ENCODE measurements around the gene STAB2.
A peak's percentile ranks its signal among the peaks of the same experiment; 100 is the strongest.

STAB2 gene, protein sequence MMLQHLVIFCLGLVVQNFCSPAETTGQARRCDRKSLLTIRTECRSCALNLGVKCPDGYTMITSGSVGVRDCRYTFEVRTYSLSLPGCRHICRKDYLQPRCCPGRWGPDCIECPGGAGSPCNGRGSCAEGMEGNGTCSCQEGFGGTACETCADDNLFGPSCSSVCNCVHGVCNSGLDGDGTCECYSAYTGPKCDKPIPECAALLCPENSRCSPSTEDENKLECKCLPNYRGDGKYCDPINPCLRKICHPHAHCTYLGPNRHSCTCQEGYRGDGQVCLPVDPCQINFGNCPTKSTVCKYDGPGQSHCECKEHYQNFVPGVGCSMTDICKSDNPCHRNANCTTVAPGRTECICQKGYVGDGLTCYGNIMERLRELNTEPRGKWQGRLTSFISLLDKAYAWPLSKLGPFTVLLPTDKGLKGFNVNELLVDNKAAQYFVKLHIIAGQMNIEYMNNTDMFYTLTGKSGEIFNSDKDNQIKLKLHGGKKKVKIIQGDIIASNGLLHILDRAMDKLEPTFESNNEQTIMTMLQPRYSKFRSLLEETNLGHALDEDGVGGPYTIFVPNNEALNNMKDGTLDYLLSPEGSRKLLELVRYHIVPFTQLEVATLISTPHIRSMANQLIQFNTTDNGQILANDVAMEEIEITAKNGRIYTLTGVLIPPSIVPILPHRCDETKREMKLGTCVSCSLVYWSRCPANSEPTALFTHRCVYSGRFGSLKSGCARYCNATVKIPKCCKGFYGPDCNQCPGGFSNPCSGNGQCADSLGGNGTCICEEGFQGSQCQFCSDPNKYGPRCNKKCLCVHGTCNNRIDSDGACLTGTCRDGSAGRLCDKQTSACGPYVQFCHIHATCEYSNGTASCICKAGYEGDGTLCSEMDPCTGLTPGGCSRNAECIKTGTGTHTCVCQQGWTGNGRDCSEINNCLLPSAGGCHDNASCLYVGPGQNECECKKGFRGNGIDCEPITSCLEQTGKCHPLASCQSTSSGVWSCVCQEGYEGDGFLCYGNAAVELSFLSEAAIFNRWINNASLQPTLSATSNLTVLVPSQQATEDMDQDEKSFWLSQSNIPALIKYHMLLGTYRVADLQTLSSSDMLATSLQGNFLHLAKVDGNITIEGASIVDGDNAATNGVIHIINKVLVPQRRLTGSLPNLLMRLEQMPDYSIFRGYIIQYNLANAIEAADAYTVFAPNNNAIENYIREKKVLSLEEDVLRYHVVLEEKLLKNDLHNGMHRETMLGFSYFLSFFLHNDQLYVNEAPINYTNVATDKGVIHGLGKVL (N-terminal part only)

DNA sequence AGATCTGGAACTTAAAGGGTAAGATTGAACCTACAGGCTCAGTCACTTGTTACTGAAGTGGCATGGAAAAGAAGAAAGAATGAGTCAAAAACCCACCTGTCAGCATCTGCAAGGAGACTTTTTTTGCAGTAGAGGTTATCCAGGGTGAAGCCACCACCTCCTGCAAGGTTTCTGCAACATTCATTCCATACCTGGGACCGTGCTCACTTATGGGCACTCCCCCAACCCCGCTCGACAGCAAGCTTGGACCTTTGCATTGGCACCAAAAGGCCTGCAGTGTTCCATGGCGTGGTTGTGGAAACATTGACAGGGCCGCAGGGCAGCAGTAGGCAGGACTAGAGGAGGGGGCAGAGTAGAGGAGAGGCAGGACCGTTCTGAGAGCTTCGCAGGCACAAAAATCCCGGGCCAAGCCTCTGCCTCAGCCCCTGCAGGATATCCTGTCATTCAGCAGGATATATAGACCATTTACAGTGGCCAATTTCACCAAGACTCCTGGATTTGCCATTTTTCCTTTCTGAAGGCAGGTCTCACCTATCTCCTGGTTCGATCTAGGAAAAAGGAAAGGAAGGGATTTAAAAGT, at the start of gene STAB2:
STAB2 (plus strand) TSS at position 483 of the 580 bp plus-strand sequence. CDS start 204 bp downstream, outside the sequence.
- DNase-seq (ENCODE audit: low spot score) = no peak

DNA sequence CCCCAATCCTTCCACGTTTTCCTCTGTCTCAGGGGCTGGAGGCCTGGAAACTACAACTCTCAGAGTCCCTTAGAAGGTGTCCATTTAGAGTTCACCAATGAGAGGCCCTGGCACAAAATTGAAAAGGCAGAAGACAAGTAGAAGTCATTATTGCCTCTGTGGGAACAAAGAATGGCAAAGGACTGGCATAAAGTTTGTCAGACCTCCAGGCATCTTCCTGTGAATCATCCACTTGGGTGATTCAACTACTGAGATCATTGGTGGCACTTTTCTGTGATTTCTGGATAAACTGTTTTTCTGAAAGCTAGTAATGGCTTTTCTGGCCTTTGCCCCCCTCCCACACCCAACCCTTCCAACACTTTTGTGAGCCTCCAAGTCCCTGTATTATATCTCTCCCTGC, 48.7 kb upstream of the STAB2 start:
- no peak for DNase-seq (ENCODE audit: low spot score)

DNA sequence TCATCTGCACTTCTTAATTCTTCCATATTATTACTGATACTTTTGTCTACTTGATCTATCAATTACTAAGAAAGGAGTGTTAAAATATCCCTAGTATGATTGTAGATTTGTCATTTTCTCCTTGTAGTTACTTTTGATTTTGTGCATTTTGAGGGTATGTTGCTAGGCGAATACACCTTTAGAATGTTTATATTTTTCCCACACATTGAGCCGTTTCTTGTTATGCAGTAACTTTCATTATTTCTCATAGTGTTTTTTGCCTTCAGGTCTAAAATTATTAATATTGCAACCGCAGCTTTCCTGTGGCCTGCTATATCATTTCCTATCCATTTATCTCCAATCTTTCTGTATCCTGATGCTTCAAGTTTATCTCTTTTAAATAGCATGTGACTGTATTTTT, 46.8 kb upstream of the STAB2 start:
- no peak for DNase-seq (ENCODE audit: low spot score)

DNA sequence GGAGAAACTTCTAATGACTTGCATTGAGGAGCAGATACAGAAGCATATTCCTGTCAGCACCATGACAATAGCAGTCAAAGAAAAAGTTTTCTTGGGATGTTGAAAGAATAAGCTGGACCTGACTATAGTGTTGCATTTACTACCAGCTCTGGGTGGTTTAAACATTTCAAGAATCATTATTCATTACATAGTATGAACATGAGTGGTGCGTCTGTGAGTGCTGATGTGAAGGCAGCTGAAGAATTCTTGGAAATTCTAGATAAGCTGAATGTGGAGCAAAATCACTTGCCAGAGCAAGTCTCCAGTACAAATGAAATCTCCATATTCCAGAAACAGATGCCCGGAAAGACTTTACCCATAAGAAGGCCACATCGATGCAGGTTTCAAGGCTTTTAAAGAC, 45.0 kb upstream of the STAB2 start:
- no peak for DNase-seq (ENCODE audit: low spot score)

DNA sequence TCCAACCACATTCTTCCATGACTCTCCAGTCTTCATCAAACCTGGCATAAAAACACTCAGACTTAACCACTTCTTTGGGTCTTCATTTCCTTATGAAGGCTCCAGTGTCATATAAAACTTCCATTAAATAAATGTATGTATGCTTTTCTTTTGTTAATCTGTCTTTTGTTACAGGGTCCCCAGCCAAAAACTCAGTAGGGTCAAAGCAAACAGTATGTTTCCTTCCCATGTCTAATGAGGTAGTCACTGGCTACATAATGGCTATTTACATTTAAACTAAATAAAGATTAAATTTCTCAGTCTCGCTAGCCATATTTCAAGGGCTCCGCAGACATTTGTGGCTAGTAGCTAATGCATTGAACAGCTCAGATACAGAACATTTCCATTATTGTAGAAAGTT, 40.1 kb upstream of the STAB2 start:
- DNase-seq (ENCODE audit: low spot score) = no peak

DNA sequence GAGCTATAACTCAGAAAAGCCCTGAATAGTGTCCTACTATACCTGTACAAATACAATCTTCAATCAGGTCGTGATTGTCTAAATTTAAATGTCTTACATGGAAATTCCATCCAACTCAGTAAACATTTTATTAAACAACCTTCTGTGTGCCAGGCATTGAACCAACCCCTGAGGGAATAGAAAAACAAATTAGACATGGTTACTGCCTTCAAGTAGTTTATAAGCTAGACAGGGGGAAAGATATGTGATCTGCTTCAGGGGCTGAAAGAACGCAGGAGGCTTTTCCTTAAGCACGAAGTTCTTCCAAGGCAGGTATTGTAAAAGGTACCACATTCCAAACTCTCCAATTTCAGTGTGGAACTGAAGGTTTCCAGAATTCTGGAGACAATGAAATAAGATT, 39.7 kb upstream of the STAB2 start:
- DNase-seq (ENCODE audit: low spot score) = no peak

DNA sequence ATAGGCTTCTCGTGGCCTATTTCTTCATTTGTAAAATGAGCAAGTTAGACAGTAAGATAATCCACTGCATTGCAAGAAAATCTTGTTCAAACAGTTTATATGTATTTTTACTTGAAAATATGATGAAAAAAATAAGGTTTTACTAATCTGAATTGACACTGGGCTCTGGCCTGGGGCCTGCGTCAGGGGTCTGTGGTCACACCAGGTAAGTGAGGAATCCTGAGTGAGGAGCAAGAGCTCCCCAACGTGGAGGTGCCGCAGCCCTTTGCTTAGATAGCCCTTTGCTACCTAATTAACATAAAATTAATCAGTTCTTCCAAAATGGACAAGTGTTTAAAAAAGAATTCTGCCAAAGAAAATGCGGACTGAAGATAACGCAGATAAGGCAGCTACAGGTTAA, 39.1 kb upstream of the STAB2 start:
- DNase-seq (ENCODE audit: low spot score) = no peak

DNA sequence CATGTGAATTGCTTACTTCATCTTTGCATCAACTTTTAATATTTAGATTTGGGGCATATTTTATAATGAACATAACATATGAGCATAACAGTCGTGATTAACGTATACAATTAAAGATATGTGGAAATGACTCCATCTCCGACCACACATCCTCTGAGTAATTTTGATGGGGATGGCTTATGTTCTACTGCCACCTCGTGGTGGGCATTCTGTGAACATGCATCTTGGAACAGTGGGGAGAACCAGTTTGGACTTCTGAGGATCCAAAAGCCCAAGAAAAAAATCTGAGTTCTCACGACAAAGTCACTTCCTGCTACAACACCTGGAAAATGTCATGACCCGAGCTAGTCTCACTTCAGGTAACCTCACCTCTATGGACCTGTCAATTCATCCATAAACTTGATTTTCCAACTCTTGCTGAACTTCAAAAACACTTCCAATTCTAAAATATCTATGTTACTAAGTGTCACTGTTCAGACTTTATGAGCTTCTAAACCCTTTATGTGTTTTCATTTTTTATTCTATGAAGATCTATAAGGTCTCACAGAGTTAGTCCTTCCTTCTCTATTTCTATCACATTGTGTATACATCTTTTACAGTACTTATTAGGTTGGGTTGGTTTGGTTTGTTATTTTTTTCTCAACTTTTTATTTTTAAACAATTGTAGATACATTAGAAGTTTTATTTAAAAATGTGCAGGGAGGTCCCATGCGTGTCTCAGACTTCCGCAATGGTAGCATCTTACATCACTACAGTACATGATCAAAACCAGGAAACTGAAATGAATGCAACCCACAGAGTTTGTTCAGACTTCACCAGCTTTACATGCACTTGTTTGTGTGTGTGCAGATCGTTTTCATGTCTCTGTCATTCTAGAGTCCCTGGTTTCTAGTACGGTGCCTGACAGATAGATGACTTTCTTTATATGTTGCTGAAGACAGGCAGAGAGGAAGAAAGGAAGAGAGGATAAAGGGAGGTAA, 38.2 kb upstream of the STAB2 start:
- peak; percentile 24 for DNase-seq (ENCODE audit: low spot score)

DNA sequence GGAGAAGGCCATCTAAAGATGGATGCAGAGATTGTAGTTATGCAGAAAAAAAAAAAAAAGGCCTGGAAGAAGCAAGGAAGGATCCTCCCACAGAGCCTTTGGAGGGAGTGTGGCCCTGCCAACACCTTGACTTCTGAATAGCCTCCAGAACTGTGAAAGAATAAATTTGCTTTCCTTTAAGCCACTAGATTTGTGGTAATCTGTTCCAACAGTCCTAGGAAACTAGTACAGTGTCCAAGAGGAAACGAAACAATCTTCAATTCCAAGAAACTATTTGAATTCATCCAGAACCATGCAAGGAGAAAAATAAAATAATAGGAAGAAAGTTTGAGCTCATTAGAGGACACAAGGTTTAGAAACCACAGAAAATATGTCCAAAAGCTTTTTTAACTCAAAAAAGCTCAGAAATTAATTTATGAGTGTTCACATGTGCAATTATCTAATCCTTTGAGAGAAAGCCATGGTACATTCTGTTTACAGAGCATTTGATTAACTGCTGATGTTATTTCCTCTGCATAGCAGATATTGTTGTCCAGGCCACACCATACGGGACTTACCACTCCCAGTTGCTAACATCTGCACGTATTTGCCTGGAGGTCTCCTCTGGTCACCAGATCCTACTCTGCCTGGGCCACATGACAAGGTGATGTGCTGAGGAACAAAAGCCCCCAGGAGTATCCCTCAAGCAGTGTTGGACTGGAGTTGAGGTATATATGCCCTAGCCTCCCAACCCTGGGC, 30.0 kb upstream of the STAB2 start:
- DNase-seq (ENCODE audit: low spot score) = no peak

DNA sequence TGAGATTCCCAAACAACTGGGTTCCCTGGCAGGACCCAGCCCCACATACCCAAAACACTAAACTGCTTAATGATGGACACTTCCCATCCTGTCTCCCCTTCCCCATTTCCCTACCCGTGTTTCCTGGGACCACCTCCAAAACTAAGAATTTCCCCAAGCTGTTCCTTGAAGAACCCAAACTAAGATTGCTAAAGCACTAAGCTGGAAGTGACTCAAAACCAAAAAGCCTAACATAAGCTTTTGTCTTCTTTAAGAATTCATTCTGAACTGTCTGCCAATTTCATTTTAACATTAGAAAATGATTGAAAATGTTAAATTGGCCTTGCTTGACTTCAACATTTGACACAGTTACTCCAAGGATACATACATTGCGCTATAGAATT, 29.5 kb upstream of the STAB2 start:
- DNase-seq (ENCODE audit: low spot score) = no peak

DNA sequence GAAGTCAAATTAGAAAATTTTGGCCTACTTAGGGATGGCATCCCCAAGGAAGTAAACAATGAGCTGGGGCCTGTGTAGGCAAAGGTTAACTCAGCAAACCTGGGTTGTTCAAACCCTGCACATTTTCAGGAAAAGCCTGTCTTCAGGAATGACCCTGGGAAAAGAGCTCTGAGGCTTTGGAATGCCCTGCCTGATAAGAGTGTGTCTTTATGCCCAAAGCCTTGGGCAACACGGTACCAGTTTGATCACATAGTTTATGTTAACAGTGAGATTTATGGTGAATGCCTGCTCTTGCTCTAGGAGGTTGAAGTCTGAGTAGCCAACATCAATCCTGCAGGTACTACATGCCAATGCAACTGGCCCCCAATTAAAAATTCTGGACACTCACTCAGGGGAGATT, 28.2 kb upstream of the STAB2 start:
- no peak for DNase-seq (ENCODE audit: low spot score)

DNA sequence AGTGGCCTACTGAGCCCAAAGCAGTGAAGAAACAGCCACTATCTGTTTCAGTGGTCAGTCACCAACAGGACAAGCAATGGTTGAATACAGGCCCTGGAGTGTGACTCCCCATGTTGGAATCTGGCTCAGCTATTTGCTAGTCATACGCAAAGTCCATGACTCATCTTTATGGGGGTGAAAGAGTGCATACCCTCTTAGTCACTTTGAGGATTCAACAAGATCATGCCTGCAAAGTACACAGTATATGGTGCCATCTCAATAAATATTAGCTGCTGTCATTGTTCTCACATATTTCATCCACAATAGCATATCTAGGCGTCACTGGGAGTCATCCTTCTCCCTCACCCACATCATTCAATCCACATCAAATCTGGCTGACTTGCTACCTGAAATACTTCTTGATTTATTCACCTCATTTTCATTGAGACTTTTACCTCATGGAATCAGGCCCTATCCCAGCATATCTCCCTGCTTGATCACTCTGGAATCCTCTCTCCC, 26.4 kb upstream of the STAB2 start:
- DNase-seq (ENCODE audit: low spot score) = no peak

DNA sequence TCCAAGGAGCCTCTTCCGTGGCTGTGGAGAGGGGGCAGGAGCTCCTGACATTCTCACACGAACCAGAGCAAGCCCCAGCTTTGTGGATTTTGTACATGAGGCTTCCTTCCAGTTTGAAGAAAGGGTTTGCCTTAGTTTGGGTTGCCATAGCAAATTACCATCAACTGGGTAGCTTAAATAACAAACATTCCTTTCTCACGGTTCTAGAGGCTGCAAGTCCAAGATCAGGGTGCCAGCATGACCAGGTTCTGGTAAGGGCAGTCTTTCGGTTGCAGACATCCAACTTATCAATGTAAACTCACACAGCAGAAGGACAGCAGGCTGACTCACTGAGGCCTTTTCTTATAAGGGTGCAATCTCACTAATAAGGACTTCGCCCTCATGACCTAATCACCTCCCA, 25.9 kb upstream of the STAB2 start:
- DNase-seq (ENCODE audit: low spot score) = no peak

DNA sequence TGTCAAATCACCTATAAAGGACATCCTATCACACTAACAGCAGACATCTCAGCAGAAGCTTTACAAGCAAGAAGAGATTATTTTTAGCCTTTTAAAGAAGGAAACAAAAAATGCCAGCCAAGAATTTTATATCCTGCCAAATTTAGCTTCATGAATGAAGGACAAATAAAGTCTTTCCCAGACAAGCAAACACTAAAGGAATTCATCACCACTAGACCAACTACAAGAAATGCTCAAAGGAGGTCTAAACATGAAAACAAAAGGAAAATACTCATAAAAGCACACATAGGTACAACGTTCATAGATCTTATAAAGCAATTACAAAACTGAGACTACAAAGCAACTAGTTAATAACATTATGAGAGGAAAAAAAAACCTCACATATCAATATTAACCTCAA, 20.7 kb upstream of the STAB2 start:
- DNase-seq (ENCODE audit: low spot score) = no peak

DNA sequence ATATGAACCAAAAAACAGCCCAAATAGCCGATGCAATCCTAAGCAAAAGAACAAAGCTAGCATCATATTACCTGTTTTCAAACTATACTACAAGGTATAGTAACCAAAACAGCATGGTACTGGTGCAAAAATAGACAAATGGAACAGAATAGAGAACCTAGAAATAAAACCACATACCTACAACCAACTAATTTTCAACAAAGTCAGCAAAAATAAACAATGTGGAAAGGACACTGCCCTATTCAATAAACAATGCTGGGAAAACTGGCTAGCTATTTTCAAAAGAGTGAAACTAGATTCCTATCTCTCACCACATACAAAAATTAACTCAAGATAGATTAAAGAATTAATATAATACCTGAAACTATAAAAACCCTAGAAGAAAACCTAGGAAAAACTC, 17.8 kb upstream of the STAB2 start:
- DNase-seq (ENCODE audit: low spot score) = no peak

DNA sequence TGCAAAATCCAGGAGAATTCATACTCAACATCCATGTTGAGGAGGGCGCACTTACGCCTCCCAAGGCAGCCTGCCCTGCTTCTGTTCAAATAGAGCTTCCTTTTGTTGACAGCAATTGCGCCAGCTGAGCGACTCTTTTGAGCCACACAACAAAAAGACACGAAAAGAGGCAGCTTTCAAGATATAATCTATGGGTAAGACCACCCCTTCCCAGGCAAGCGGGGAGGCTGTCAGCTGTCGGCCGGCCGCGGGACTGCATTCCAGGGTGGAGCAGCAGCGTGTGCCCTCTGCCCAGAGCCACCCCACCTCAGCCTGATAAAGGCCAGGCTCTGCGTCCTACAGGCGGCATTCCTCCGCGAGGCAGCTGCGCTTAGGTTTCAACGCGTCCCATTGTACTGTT, 15.8 kb upstream of the STAB2 start:
- no peak for DNase-seq (ENCODE audit: low spot score)

DNA sequence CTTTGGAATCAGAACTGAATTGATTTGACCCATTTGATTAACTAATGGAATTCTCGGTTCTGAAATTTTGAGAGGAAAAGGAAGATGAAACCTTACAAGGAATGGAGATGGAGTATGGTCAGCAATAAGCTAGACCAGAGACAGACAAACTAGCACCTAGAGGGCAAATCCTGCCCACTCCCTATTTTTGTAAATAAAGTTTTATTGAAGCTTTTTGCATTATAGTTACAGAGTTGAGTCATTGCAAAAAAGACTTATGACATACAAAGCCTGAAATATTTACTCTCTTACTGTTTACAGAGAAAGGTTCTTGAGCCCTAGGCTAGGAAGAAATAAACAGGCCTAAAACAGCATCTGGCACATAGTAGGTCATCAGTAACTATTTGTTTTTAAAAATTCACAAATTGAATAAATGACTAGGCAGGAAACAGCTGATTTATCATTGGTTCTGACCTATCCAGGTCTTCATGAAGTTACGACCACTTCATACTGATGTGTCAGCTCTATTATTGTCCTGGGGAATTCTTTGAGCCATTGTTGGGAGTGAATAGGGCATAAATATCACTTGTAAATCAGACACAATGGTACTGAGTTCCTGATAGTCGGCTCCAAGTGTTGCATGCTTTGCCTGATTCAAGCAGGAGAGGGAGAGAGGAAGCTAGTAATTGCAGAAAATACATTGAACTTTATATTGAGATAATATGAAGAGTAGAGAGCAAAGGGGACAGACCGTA, 14.6 kb upstream of the STAB2 start:
- no peak for DNase-seq (ENCODE audit: low spot score)

DNA sequence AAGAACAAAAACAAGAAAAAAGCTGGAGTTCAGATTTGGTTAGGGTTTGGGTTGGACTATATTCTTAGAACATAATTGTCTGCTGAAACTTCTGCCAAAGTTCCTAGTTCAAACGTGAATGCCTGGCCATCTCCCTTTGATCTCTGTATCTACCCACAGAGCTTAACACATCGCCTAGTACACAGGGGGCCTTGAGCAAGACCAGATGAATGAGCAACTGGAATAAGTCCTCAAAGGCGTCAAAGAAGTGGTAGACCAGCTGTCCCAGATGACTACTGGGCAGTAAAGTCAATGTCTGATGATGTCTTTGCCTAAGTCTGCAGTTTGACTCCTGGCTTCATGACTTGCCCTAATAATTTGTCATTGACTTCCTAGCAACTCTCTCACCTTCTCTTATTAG, 13.9 kb upstream of the STAB2 start:
- DNase-seq (ENCODE audit: low spot score) = no peak

DNA sequence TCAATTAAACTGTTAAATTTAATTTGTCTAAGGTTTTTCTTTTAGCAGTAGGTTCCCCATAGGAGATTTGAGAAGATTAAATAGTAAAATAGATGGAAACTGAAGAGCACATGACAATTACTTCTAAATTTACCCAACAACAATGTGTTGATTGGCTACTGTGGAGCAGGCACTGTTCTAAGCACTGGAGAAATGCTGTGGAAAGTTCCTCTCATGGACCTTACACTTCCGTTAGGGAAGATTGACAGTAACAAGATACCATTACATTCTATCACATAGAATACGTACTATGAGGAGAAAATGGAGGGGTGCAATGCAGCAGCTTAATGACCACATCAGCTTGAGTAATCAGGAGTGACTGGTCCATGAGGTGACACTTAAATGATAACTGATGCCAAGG, 8.1 kb upstream of the STAB2 start:
- no peak for DNase-seq (ENCODE audit: low spot score)
